SK-N-SH (cell line): ENCODE data around the gene KIAA0513.

ENCODE experiments used
- EP300 ChIP-seq, 2 experiments: IDR thresholded peaks; 2 replicates each; pipeline versions ENCODE4 v1.4.0 to v1.6.1; 2012; ENCODE audit warnings: borderline replicate concordance in 1 of 2, low read depth in 1 of 2, low read length in 1 of 2
- FOXJ3 ChIP-seq: sonication (generic); formaldehyde crosslinking; IDR thresholded peaks from 2 replicates; pipeline ENCODE4 v1.5.1; 2020; ENCODE audit warnings: mild to moderate bottlenecking, missing genetic modification reagents
- GATA2 ChIP-seq: sonication (generic); formaldehyde crosslinking; IDR thresholded peaks from 2 replicates; pipeline ENCODE4 v1.5.0; 2020; ENCODE audit warnings: mild to moderate bottlenecking, missing genetic modification reagents
- JUND ChIP-seq: IDR thresholded peaks from 2 replicates; pipeline ENCODE4 v1.4.0; 2012
- POLR2AphosphoS5 ChIP-seq: IDR thresholded peaks from 2 replicates; pipeline ENCODE4 v1.6.1; 2012; ENCODE audit warnings: low read depth, low read length
- RCOR1 ChIP-seq: fragments of 150-350 bp; IDR thresholded peaks from 2 replicates; pipeline ENCODE4 v1.6.1; 2017; ENCODE audit warnings: antibody characterized with exemption, low read length
- RFX5 ChIP-seq: IDR thresholded peaks from 2 replicates; pipeline ENCODE4 v1.6.1; 2012; ENCODE audit warnings: mild to moderate bottlenecking, improper control_type of control experiment, low read length
- TCF12 ChIP-seq: IDR thresholded peaks from 2 replicates; pipeline ENCODE4 v1.4.0; 2012
- YY1 ChIP-seq: IDR thresholded peaks from 2 replicates; pipeline ENCODE4 v1.4.0; 2012; ENCODE audit warnings: low read depth, mild to moderate bottlenecking
- TF ChIP-seq, protein P1 (sequence below): fragments of 200-600 bp; sonication (generic); IDR thresholded peaks from 2 replicates; pipeline ENCODE4 v1.6.1; 2017; ENCODE audit warnings: antibody characterized with exemption, mild to moderate bottlenecking, moderate library complexity

DNA sequence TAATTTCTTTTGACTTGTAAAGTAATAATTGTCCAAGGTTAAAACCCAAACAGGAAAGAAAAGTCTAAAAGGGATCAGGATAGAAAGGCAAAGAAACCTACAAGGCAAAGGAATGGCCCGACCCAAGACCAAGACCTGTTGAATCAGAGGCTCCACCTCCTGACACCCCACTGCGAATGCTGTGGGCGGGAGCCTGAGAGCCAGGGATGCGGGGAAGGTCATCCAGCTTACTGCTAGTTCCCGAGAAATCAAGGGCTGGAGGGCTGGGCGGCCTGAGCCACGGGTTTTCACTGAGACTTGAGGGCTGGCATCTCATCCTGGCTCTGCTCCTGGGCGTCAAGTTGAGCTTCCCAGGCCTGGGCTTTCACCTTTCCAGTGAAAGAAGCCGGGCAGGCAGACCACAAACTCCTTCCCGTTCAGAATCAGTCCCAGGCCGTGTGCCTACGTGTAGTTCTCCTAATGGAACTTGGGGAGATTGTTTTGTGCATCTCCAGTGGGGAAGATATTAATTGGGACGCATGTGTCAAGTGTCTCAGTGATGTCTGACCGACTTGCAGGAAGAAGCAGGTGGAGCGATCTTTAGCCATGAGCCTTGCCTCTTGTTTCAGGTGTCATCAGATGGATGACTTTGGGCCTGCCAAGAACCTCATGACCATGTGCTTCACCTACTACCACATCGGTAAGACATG, 47.8 kb downstream of the KIAA0513 start:
- TF ChIP-seq EP300 (IDR thresholded peaks at IDR 0.05; ENCODE audit: borderline replicate concordance in 1 of 2, low read depth in 1 of 2, low read length in 1 of 2): no peak
- TF ChIP-seq TCF12: no peak
- TF ChIP-seq, protein P1, sequence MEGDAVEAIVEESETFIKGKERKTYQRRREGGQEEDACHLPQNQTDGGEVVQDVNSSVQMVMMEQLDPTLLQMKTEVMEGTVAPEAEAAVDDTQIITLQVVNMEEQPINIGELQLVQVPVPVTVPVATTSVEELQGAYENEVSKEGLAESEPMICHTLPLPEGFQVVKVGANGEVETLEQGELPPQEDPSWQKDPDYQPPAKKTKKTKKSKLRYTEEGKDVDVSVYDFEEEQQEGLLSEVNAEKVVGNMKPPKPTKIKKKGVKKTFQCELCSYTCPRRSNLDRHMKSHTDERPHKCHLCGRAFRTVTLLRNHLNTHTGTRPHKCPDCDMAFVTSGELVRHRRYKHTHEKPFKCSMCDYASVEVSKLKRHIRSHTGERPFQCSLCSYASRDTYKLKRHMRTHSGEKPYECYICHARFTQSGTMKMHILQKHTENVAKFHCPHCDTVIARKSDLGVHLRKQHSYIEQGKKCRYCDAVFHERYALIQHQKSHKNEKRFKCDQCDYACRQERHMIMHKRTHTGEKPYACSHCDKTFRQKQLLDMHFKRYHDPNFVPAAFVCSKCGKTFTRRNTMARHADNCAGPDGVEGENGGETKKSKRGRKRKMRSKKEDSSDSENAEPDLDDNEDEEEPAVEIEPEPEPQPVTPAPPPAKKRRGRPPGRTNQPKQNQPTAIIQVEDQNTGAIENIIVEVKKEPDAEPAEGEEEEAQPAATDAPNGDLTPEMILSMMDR: no peak
- no peak for TF ChIP-seq FOXJ3 (CRISPR knock-in tag)
- TF ChIP-seq RCOR1: no peak
- TF ChIP-seq RFX5: no peak
- TF ChIP-seq YY1: no peak
- TF ChIP-seq JUND: no peak
- TF ChIP-seq GATA2 (CRISPR knock-in tag): no peak
- no peak for TF ChIP-seq POLR2AphosphoS5
